HUES48 (cell line): ENCODE measurements around the gene C2orf42.

Source experiments
- H3K27ac ChIP-seq: one replicate; pipeline ENCODE4 v1.7.0; 2013; ENCODE audit warnings: low read depth, low read length, inconsistent platforms
- H3K27me3 ChIP-seq: 2 replicates; pipeline ENCODE4 v1.6.1; 2013; ENCODE audit warnings: mild to moderate bottlenecking, low read length; ENCODE audit not compliant: control insufficient read depth, insufficient read depth
- H3K36me3 ChIP-seq: 2 replicates; pipeline ENCODE4 v1.6.1; 2013; ENCODE audit warnings: low read length; ENCODE audit not compliant: control insufficient read depth, insufficient read depth
- H3K4me1 ChIP-seq: 2 replicates; pipeline ENCODE4 v1.6.1; 2013; ENCODE audit warnings: mild to moderate bottlenecking, low read length; ENCODE audit not compliant: control insufficient read depth, insufficient read depth
- H3K4me3 ChIP-seq: 2 replicates; pipeline ENCODE4 v1.5.1; 2013; ENCODE audit warnings: mild to moderate bottlenecking, low read depth, low read length
- H3K9ac ChIP-seq: 2 replicates; pipeline ENCODE4 v1.6.1; 2013; ENCODE audit warnings: mild to moderate bottlenecking, low read depth, low read length, moderate library complexity
- H3K9me3 ChIP-seq: 2 replicates; pipeline ENCODE4 v1.6.1; 2013; ENCODE audit warnings: low read length; ENCODE audit not compliant: control insufficient read depth, insufficient read depth

The C2orf42 gene

DNA sequence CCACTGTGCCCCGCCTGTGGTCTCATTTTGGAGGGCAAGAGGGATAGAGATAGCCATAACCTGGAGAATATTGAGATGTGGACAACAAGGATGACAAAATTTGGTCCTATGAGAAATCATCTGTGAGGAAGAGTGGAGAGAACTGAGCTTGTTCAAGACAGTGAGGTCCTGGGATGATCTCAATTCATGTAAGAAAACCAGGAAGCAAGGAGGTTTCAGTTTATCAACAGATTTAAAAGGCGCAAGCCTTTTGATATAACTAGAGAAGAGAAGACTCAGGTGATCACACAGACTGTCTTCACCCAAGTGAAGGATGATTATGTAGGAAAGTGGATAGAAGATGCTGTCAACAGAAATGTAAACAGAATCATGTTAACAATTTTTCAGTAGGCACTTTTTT lies 64.4 kb downstream of the C2orf42 start:
- no peaks in the 10 kb centered on the region for H3K27me3 ChIP-seq
- no peak overlapping the region for H3K27ac ChIP-seq
- H3K36me3 ChIP-seq = no peaks in the 10 kb centered on the region
- H3K4me3 ChIP-seq = no peak overlapping the region
- peaks cover 28% of the 10 kb centered on the region for H3K4me1 ChIP-seq
- no peaks in the 10 kb centered on the region for H3K9me3 ChIP-seq
- no peak overlapping the region for H3K9ac ChIP-seq

DNA sequence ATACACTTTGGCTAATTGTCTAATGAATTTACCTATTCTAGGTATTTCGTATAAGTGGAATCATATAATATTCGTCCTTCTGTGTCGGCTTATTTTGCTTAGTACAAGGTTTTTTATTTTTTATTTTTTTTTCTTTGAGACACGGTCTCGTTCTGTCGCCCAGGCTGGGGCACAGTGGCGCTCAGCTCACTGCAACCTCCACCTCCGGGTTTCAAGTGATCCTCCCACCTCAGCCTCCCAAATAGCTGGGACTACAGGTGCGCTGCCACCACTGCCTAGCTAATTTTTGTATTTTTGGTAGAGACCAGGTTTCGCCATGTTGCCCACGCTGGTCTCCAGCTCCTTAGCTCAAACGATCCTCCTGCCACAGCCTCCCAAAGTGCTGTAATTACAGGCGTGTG lies 65.3 kb downstream of the C2orf42 start:
- H3K4me3 ChIP-seq = peak overlapping the region; percentile 66
- no peaks in the 10 kb centered on the region for H3K36me3 ChIP-seq
- H3K9ac ChIP-seq = peak overlapping the region; percentile 99
- H3K27me3 ChIP-seq = no peaks in the 10 kb centered on the region
- no peaks in the 10 kb centered on the region for H3K9me3 ChIP-seq
- peaks cover 31% of the 10 kb centered on the region for H3K4me1 ChIP-seq
- peak overlapping the region; percentile 95 for H3K27ac ChIP-seq

DNA sequence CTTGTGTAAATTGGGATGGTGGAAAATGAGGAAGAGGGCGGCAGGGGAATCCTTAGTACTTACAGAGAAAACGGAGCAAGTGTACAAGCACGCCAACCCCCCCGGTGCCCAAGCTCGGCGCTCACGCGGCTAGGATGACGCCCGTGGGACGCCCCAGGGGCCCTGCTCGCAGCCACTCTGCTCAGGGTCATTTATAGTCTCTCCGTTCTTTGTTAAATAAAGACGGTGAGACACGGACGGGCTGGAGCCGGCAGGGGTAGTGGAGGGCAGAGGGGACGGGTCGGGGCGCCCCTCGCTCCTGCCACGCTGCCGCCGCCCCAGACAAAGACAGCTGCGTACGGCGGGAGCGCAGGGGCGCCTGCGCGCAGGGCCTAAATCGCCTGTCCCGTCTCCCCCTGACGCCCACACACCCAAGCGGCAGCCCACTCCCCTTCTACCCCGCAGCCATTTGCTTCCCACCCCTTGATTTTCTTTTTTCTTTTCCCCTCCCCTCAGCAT lies 65.8 kb downstream of the C2orf42 start:
- Histone ChIP-seq H3K27ac (peak overlapping the region; percentile 95), H3K4me1 (peaks cover 31% of the 10 kb centered on the region), H3K4me3 (peak overlapping the region; percentile 66)

DNA sequence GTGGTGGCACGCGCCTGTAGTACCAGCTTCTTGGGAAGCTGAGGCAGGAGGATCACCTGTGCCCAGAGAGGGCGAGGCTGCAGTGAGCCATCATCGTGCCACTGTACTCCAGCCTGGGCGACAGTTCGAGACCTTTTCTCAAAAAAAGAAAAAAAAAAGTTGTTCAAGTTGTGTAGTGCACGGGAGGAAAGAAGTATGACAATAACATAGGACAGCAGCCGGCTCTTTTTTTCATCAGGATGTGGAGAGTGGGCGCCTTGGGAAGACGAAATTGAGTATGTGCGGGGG lies 67.0 kb downstream of the C2orf42 start:
- Histone ChIP-seq H3K36me3 (no peaks in the 10 kb centered on the region), H3K4me3 (peak overlapping the region; percentile 66), H3K9ac (peak overlapping the region; percentile 42), H3K4me1 (peaks cover 37% of the 10 kb centered on the region), H3K9me3 (no peaks in the 10 kb centered on the region), H3K27ac (peak overlapping the region; percentile 95), H3K27me3 (no peaks in the 10 kb centered on the region)

More for the DNA sequence above, 65.8 kb downstream of the C2orf42 start:
- Histone ChIP-seq H3K9me3 (no peaks in the 10 kb centered on the region), H3K36me3 (no peaks in the 10 kb centered on the region), H3K27me3 (no peaks in the 10 kb centered on the region), H3K9ac (peak overlapping the region; percentile 99)

DNA sequence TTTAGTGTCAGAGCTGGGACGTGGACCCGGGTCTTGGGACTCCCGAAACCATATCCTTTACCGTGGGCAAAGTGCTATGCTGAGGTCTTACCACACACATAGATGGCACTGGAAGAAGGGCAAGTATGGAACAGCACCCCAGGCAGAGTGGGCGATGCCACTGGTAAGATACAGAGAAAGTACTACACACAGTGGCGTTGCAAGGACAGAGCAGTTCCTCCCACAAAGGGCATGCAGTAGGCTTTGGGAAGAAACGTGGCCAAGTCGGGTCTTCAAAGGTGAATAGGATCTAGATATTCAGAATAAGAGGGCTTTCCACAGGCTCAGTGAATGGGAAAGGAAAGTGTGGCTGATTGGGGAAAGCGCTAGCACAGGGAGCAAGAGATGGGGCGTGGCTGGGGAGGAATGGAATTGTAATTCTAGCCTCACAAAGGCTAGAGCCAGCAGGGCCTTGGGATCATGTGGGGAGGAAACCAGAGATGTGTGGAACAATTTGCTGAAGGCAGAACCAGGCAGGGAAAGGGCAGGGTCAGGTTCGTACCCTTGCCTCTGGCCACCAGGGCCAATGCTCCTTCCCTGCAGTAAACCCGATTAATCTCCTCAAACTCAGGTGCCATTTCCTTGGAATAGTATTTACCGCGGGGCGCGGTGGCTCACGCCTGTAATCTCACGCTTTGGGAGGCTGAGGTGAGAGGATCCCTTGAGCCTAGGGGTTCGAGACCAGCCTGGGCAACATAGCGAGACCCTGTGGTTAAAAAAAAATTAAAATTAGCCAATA lies 67.6 kb downstream of the C2orf42 start:
- Histone ChIP-seq H3K36me3 (no peaks in the 10 kb centered on the region), H3K9me3 (no peaks in the 10 kb centered on the region), H3K27ac (peak overlapping the region; percentile 95), H3K4me3 (peak overlapping the region; percentile 66), H3K27me3 (no peaks in the 10 kb centered on the region), H3K4me1 (peaks cover 42% of the 10 kb centered on the region), H3K9ac (peak overlapping the region; percentile 42)

DNA sequence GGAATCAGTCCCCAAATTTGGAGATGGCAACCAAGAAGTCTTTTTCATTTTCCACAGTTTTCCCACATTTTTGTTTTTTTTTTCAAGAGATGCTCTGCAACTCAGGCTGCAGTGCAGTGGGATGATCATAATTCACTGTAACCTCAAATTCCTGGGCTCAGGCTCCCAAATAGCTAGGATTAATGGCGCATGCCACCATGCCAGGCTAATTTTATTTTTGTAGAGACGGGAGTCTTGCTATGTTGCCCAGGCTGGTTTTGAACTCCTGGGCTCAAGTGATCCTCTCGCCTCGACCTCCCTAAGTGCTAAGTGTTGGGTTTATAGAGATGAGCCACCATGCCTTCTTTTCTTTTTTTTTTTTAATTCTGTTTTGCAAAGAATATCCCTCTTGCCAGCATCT lies 68.3 kb downstream of the C2orf42 start:
- Histone ChIP-seq H3K9ac (no peak overlapping the region), H3K27me3 (no peaks in the 10 kb centered on the region), H3K4me3 (no peak overlapping the region), H3K27ac (no peak overlapping the region), H3K36me3 (no peaks in the 10 kb centered on the region), H3K9me3 (no peaks in the 10 kb centered on the region), H3K4me1 (peaks cover 35% of the 10 kb centered on the region)

DNA sequence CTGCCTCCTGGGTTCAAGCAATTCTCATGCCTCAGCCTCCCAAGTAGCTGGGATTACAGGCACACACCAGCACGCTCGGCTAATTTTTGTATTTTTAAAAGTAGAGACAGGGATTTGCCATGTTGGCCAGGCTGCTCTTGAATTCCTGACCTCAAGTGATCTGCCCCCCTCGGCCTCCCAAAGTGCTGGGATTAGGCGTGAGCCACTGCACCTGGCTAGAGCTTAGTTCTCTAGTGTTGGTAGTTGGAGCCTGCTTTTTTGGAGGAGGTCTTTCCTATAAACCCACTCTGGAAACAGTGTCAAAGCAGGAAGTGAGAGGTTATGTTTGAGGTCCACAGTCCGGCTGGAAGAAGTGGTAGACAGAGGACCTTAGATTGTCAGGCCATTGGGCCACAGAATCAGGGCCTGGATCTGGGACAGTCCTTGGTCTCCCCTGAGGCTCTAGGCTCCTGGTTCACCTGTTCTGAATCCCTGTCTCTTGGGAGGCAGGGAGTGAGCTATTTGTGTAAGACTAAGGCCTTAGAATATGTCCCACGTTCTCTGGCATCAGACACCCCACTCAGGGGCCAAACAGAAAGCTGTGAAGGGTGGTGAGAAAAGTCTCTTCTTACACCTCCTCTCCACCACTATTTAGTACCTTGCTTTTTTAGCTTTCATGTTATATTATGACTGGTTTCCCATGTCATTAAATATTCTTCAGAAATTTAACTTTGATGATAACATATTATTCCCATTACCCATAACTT lies 69.0 kb downstream of the C2orf42 start:
- H3K4me1 ChIP-seq = peaks cover 31% of the 10 kb centered on the region
- H3K36me3 ChIP-seq = no peaks in the 10 kb centered on the region
- no peaks in the 10 kb centered on the region for H3K27me3 ChIP-seq
- H3K9ac ChIP-seq = no peak overlapping the region
- peak overlapping the region; percentile 53 for H3K27ac ChIP-seq
- no peak overlapping the region for H3K4me3 ChIP-seq
- H3K9me3 ChIP-seq = no peaks in the 10 kb centered on the region

DNA sequence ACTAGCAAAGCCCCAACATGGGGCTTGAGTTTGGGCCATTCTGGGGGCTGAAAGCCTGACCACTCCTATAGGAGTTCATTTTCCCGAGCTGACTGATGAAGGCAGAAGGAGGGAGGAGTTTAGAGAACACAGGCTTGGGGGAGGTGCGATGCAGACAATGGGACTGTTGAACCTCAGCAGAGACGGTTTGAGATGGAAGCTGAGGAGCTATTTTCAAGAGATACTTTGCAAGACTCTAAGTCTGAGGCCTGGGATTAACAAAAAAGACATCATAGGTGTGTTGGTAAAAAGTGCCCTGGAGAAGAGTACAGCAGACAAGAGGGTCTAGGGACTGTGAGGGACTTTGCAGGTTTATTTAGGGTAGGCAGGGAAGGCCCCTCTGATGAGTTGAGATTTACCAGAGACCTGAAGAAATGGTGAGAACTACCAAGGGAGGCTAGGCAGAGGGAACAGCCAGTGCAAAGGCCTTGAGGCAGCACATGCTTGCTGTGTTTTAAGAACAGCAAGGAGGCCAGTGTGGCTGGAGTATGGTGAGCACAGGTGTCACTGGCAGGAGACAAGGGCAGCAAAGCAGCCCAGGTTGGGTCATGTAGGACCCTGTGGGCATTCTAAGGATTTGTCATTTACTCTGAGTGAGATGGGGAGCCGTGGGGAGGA lies 71.9 kb downstream of the C2orf42 start:
- H3K4me1 ChIP-seq = peaks cover 37% of the 10 kb centered on the region
- H3K27me3 ChIP-seq = no peaks in the 10 kb centered on the region
- no peaks in the 10 kb centered on the region for H3K36me3 ChIP-seq
- H3K9ac ChIP-seq = no peak overlapping the region
- no peaks in the 10 kb centered on the region for H3K9me3 ChIP-seq
- peak overlapping the region; percentile 71 for H3K27ac ChIP-seq
- H3K4me3 ChIP-seq = no peak overlapping the region

DNA sequence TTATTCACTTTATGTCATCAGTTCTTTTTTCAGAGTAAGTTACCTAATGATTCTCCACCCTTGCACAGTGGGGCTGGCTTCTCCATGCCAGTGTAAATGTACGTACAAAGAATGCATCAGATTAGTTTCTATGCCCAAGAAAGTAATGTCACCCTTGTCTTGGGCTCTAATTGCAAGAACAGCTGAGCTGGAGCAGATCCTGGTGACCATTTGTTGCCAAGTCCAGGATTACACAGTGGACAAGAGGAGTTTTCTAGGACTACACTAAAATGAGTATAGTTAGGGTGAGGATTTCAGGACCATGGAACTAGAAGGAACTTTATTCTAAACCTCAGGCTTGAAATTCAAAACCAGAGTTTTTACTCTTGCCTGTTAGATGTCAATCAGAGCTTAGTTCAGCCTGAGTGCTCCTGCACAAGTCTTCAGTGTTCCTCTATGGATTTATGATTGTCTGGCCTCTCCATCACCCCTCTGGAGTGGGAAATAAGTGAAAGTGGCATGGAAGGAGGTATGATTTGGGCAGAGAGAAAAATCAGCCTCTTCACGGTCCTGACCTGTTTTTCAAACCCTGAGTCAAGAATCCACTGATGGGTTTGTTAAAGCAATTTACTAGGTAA lies 73.8 kb downstream of the C2orf42 start:
- Histone ChIP-seq H3K36me3 (no peaks in the 10 kb centered on the region), H3K4me1 (peaks cover 36% of the 10 kb centered on the region), H3K27ac (no peak overlapping the region), H3K9me3 (no peaks in the 10 kb centered on the region), H3K27me3 (no peaks in the 10 kb centered on the region), H3K9ac (no peak overlapping the region), H3K4me3 (no peak overlapping the region)

DNA sequence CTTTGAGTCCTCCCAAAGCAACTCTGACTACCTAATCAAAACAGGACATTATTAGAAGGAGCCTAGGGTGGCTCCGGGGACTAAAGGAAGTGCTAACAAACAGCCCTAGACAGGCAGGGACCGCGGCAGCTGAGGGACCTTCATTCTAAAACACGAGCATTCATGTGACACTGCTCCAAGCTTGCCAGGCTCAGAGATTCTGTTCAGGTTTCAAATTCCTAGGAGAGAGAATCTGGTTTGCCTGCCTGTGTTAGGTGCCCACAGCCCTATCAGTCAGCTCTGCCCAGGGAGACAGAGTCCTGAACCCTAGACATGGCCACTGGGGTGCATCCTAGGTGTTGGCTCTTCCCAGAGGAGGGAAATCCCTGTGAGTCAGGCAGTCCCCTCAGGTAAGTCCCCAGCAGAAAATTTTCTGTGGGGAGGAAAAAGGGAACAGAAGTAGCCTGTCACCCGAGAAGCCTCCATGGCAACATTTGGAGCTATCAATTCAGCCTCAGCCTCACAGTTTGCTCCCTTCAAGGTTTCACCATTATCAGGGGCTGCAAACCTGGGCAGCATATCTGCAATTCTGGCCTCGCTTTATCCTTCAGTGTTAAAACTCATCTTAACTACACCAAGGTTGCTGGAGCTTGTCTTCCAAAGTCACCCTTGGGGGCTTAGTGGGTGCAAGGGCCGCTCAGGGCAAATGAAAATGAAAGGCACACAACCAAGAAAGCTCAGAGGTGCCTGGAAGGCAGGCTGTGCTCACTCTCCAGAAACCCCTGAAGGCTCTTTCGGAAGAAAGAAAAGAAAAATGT lies 75.0 kb downstream of the C2orf42 start:
- H3K36me3 ChIP-seq = no peaks in the 10 kb centered on the region
- no peaks in the 10 kb centered on the region for H3K27me3 ChIP-seq
- H3K9ac ChIP-seq = no peak overlapping the region
- H3K27ac ChIP-seq = no peak overlapping the region
- peaks cover 30% of the 10 kb centered on the region for H3K4me1 ChIP-seq
- H3K9me3 ChIP-seq = no peaks in the 10 kb centered on the region
- no peak overlapping the region for H3K4me3 ChIP-seq
